ENCODE results near the gene SLC12A5.
A peak's percentile ranks its signal among the peaks of the same experiment; 100 is the strongest.

The SLC12A5 gene

DNA sequence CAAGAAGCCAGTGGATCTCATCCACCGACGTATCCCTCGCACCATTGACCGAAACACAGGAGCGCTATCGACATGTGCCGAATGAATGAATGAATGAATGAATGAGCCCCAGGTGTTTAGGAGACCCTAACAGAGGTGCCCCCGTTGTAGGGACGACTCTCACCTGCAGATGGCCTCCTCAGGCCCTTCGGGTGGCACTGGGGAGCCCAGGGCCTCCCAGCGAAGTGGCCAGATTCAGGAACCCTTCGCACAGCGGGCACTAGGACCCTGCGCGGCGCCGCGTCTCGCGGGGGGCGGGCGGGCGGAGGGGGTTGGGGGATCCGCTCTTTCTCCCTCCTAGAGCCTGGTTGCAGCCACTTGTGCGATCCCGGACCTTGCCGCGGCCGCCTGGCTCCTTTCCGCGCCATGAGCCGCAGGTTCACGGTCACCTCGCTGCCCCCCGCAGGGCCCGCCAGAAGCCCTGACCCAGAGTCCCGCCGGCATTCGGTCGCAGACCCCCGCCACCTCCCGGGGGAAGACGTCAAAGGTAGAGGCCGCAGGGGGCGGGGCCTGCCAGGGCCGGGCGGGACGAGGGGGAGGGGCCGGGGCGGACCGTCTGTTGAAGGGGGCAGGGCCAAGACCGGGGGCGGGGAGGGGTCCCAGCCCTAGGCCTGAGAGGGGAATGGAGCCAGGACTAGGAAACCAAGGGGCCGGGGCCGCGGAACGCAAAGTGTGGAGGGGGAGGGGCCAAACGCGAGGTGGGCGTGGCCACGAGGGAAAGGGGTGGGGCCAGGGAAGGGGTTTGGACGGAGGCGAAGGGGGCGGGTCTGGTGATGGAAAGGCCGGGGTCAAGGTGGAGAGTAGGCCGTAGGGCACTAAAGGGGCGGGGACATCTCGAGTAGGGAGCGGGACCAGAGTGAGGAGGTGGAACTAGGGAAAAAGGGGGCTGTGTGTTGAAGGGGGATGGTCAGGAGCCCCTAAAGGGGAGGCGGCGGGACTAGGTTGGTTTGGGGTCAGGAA lies 7.4 kb upstream of the SLC12A5 start:
- TF ChIP-seq ZFX (IDR thresholded peaks at IDR 0.05), result no peak
- TF ChIP-seq, protein P1, sequence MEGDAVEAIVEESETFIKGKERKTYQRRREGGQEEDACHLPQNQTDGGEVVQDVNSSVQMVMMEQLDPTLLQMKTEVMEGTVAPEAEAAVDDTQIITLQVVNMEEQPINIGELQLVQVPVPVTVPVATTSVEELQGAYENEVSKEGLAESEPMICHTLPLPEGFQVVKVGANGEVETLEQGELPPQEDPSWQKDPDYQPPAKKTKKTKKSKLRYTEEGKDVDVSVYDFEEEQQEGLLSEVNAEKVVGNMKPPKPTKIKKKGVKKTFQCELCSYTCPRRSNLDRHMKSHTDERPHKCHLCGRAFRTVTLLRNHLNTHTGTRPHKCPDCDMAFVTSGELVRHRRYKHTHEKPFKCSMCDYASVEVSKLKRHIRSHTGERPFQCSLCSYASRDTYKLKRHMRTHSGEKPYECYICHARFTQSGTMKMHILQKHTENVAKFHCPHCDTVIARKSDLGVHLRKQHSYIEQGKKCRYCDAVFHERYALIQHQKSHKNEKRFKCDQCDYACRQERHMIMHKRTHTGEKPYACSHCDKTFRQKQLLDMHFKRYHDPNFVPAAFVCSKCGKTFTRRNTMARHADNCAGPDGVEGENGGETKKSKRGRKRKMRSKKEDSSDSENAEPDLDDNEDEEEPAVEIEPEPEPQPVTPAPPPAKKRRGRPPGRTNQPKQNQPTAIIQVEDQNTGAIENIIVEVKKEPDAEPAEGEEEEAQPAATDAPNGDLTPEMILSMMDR (conservative IDR thresholded peaks at IDR 0.05), result no peak
- no peak overlapping the region for H3K27ac ChIP-seq

DNA sequence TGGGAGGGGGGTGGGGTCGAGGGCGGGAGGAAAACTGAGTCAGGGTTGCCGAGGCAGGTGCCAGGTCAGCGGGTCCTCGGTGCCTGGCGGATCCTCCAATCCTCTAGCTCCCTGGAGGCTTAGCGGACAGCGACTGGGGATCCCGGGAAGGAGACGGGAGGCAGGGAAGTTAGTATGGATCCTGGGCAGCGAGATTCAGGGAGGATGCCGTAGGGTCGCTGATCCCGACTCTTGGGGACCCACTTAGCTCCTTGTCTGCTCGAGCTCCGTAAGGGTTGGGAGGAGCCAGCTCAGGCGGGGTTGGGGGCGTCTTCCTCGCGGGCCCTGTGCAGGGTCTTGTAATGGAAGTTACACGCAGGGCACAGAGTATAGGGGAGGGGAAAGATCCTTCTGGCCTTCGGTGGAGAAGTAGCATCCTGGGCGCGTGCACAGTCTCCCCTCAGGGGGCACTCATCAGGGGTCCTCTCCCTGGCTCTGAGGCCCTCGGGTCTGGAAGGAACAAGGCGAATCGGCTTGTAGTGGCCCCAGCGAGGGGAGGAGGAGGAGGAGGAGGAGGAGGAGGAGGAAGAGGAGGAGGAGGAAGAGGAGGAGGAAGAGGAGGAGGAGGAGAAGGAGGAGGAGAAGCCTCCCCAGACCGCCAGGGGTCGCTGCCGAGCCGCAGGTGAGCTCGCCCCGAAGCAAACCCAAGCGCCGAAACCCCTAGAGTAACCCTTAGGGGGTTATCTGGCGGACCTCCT lies 6.4 kb upstream of the SLC12A5 start:
- no peak overlapping the region for H3K27ac ChIP-seq
- TF ChIP-seq, protein P1 (conservative IDR thresholded peaks at IDR 0.05), result peak; percentile 72
- TF ChIP-seq ZFX (IDR thresholded peaks at IDR 0.05), result no peak

DNA sequence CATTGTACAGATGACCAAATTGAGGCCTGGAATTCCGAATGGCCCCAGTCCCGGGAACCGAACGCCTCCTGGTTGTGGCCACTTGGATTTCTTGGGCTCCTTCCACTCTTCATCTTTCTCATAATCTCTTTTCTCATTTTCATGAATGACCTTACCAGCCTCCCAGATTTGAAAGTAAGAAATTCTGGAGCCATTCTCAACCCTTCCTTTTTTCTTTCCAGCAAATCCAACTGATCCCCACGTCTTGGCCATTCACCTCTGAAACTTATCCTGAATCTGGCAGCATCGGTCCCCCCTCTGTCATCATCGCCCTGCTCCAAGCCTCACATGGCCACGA lies 5.9 kb upstream of the SLC12A5 start:
- TF ChIP-seq, protein P1 (conservative IDR thresholded peaks at IDR 0.05), result peak; percentile 54; the same call in 1 of the 2 replicates
- no peak for TF ChIP-seq ZFX (IDR thresholded peaks at IDR 0.05)

DNA sequence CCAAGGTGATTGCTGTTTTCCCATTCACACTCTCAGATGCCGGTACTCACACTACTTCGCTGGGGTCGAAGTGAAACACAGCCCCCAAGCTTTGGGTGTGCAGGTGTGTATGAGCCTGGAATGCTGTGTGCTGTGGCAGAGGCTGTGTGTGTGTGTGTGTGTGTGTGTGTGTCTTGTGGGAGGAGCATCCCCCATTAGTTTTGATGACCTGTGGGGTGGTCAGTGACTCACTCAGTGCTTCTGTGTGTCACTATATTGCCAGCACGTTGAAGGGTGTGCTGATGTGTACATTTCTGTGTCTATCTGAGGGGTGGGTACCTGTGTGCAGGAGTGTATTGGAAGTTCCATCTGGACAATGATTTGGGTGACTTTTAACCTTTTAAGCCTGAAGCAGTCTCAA lies 5.0 kb upstream of the SLC12A5 start:
- no peak overlapping the region for H3K27ac ChIP-seq
- TF ChIP-seq, protein P1 (conservative IDR thresholded peaks at IDR 0.05), result no peak
- TF ChIP-seq ZFX (IDR thresholded peaks at IDR 0.05), result no peak

More for the DNA sequence above, 5.9 kb upstream of the SLC12A5 start:
- H3K27ac ChIP-seq, result no peak overlapping the region

DNA sequence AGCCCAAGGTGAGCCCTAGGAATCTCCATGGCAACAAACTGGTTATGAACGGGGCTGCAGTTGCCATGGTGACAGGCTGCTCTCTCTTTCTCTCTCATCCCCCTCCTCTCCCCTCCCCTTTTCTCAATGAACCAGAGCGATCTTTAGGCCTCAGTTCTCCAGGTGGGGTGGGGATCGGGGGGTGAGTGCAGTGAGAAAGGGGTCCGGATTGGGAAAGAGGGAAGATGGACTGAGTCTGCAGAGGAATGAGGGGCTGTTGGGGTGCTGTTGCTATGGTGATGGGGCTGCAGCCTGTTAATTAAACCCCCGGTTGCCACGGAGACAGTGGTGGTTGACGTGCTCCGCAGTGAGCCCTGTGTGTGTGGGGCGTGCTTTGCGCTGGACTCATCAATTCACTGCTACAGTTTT lies 3.6 kb upstream of the SLC12A5 start:
- TF ChIP-seq, protein P1 (conservative IDR thresholded peaks at IDR 0.05), result no peak
- TF ChIP-seq ZFX (IDR thresholded peaks at IDR 0.05), result no peak
- H3K27ac ChIP-seq, result no peak overlapping the region

DNA sequence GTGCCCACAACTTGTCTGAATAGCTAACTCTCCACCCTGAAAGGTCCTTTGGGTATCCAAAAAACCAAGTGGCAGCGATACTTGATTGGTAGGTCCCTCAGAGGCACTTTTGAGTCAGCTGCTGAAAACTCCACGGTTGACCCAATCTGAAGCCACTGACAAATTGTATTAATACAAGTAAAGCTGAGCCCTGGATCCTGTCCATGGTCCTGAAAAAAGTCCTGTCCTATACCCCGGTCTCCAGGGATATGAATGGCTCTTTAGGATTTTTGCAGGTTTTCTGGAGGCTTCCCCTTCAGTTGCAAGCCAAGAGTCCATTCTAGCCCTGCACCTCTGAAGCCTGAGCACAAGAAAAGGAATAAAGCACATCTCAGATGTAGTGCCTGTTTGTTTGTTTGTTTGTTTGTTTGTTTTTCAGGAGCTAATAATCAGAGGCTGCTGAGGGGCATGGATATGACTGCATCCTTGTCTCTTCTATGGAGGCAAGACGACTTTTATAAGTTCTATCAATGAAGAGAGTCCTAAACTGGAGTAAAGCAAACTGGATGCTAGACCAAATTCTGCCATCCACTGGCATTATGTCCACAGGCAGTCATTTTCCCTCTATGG lies 1.7 kb upstream of the SLC12A5 start:
- TF ChIP-seq, protein P1 (conservative IDR thresholded peaks at IDR 0.05), result no peak
- TF ChIP-seq ZFX (IDR thresholded peaks at IDR 0.05), result no peak
- H3K27ac ChIP-seq, result no peak overlapping the region

Measured in C4-2B (cell line).